HCT116 (cell line): Measurements from ENCODE around the gene ADAM10.
A peak's percentile ranks its signal among the peaks of the same experiment; 100 is the strongest.

ENCODE experiments used
- ELF1 ChIP-seq: IDR thresholded peaks from 2 replicates; pipeline ENCODE4 v1.6.1; 2012; ENCODE audit warnings: low read depth, borderline replicate concordance
- EZH2 ChIP-seq: fragments of 200-600 bp; sonication (generic); IDR thresholded peaks from 2 replicates; pipeline ENCODE4 v1.6.1; 2017; ENCODE audit warnings: antibody characterized with exemption, mixed run types
- EZH2phosphoT487 ChIP-seq: fragments of 200-600 bp; IDR thresholded peaks from 2 replicates; pipeline ENCODE4 v1.6.1; 2018; ENCODE audit warnings: antibody characterized with exemption, borderline replicate concordance
- FOSL1 ChIP-seq: IDR thresholded peaks from 2 replicates; pipeline ENCODE4 v1.6.1; 2012; ENCODE audit warnings: low read depth
- POLR2A ChIP-seq: IDR thresholded peaks from 2 replicates; pipeline ENCODE4 v1.7.0; 2011; ENCODE audit warnings: borderline replicate concordance; ENCODE audit not compliant: insufficient read depth, insufficient read length; ENCODE audit errors: extremely low read depth
- POLR2AphosphoS5 ChIP-seq: IDR thresholded peaks from 2 replicates; pipeline ENCODE4 v1.6.1; 2011; ENCODE audit warnings: mild to moderate bottlenecking, low read depth, low read length, moderate library complexity
- RAD21 ChIP-seq: IDR thresholded peaks from 2 replicates; pipeline ENCODE4 v1.6.1; 2012; ENCODE audit warnings: low read depth, mild to moderate bottlenecking
- SIN3A ChIP-seq: IDR thresholded peaks from 2 replicates; pipeline ENCODE4 v1.6.1; 2012; ENCODE audit warnings: low read depth
- SP1 ChIP-seq: IDR thresholded peaks from 2 replicates; pipeline ENCODE4 v1.6.1; 2012; ENCODE audit warnings: low read depth
- ZFX ChIP-seq: fragments of 450-650 bp; IDR thresholded peaks from 2 replicates; pipeline ENCODE4 v1.6.1; 2017
- ZNF274 ChIP-seq: fragments of 200-500 bp; sonication (Bioruptor generic); IDR thresholded peaks from 2 replicates; pipeline ENCODE4 v1.6.1; 2014; ENCODE audit warnings: mild to moderate bottlenecking, low read depth, low read length, inconsistent platforms
- TF ChIP-seq, protein P1 (sequence below), 3 experiments: fragments of 200-600 bp in 1 of 3; sonication (generic) in 1 of 3; IDR thresholded peaks in 2 of 3; conservative IDR thresholded peaks in 1 of 3; 2 replicates each; pipeline ENCODE4 v1.5.1; 2012 to 2017; ENCODE audit warnings: low read depth in 2 of 3, low read length in 2 of 3, antibody characterized with exemption in 1 of 3, borderline replicate concordance in 1 of 3, control low read depth in 1 of 3, mild to moderate bottlenecking in 1 of 3, mixed read lengths in 1 of 3, mixed run types in 1 of 3, moderate library complexity in 1 of 3; ENCODE audit not compliant: insufficient read depth in 1 of 3
- TF ChIP-seq, protein P2 (sequence below): IDR thresholded peaks from 2 replicates; pipeline ENCODE4 v1.6.1; 2012
- TF ChIP-seq, protein P3 (sequence below): IDR thresholded peaks from 2 replicates; pipeline ENCODE4 v1.6.1; 2012; ENCODE audit warnings: low read depth

DNA sequence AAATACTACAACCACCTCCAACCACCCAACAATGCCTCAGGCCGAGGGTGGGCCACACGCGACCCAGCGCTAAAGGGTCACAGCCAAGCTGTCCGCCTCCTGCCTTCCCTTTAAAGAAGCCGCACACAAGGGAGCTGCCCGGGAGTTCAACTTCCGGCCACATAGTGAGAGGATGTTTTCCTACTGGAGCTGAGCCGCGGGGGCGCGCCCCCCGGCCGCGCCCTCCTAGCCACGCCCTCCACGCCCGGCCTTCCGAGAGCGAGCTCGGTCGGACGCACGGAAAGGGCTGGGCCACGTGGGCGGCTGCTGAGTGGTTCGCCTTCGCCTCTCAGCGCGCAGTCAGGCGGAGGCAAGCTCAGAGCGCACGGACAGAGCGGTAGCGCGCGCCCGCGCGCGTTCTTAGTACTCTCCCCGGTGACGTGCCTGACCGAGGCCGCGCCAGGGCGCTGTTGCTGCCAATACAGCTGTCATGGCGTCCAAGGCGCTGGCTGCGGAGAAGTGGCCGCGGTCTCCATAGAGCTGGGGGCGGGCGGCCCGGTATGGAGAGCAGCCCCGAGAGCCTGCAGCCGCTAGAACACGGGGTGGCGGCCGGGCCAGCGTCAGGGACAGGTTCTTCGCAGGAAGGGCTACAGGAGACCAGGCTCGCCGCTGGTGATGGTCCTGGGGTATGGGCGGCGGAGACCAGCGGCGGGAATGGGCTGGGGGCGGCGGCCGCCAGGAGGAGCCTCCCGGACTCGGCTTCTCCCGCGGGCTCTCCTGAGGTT lies 21.5 kb upstream of the ADAM10 start, which contains the start of gene MINDY2:
- peak; percentile 92 for TF ChIP-seq POLR2AphosphoS5
- TF ChIP-seq EZH2phosphoT487 = no peak
- peak; percentile 73 for TF ChIP-seq SP1
- TF ChIP-seq, protein P1, sequence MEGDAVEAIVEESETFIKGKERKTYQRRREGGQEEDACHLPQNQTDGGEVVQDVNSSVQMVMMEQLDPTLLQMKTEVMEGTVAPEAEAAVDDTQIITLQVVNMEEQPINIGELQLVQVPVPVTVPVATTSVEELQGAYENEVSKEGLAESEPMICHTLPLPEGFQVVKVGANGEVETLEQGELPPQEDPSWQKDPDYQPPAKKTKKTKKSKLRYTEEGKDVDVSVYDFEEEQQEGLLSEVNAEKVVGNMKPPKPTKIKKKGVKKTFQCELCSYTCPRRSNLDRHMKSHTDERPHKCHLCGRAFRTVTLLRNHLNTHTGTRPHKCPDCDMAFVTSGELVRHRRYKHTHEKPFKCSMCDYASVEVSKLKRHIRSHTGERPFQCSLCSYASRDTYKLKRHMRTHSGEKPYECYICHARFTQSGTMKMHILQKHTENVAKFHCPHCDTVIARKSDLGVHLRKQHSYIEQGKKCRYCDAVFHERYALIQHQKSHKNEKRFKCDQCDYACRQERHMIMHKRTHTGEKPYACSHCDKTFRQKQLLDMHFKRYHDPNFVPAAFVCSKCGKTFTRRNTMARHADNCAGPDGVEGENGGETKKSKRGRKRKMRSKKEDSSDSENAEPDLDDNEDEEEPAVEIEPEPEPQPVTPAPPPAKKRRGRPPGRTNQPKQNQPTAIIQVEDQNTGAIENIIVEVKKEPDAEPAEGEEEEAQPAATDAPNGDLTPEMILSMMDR (IDR thresholded peaks at IDR 0.05 in 2 of 3, conservative IDR thresholded peaks at IDR 0.05 in 1 of 3; ENCODE audit: borderline replicate concordance in 1 of 3, insufficient read depth in 1 of 3, low read depth in 2 of 3, low read length in 2 of 3) = peak in 1 of 3 experiments; percentile 30; a peak in 3 of 6 replicates
- TF ChIP-seq, protein P2, sequence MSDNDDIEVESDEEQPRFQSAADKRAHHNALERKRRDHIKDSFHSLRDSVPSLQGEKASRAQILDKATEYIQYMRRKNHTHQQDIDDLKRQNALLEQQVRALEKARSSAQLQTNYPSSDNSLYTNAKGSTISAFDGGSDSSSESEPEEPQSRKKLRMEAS = peak; percentile 97
- TF ChIP-seq POLR2A = peak; percentile 80
- TF ChIP-seq FOSL1 = no peak
- TF ChIP-seq ELF1 = no peak; the same call in 1 of the 2 replicates
- TF ChIP-seq SIN3A = peak; percentile 92
- TF ChIP-seq, protein P3, sequence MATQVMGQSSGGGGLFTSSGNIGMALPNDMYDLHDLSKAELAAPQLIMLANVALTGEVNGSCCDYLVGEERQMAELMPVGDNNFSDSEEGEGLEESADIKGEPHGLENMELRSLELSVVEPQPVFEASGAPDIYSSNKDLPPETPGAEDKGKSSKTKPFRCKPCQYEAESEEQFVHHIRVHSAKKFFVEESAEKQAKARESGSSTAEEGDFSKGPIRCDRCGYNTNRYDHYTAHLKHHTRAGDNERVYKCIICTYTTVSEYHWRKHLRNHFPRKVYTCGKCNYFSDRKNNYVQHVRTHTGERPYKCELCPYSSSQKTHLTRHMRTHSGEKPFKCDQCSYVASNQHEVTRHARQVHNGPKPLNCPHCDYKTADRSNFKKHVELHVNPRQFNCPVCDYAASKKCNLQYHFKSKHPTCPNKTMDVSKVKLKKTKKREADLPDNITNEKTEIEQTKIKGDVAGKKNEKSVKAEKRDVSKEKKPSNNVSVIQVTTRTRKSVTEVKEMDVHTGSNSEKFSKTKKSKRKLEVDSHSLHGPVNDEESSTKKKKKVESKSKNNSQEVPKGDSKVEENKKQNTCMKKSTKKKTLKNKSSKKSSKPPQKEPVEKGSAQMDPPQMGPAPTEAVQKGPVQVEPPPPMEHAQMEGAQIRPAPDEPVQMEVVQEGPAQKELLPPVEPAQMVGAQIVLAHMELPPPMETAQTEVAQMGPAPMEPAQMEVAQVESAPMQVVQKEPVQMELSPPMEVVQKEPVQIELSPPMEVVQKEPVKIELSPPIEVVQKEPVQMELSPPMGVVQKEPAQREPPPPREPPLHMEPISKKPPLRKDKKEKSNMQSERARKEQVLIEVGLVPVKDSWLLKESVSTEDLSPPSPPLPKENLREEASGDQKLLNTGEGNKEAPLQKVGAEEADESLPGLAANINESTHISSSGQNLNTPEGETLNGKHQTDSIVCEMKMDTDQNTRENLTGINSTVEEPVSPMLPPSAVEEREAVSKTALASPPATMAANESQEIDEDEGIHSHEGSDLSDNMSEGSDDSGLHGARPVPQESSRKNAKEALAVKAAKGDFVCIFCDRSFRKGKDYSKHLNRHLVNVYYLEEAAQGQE = no peak
- peak; percentile 42; the same call in 1 of the 2 replicates for TF ChIP-seq RAD21
- TF ChIP-seq ZFX = no peak
- TF ChIP-seq ZNF274 = no peak
- TF ChIP-seq EZH2 = no peak
